Gastrocnemius medialis (tissue), 4 donors: ENCODE measurements around the gene TAF6.

Source experiments
- POLR2A ChIP-seq, 2 donors: fragments of 450-650 bp; IDR thresholded peaks; one replicate each; pipeline ENCODE4 v1.6.1; 2017; ENCODE audit warnings: antibody characterized with exemption in 2 of 2, mild to moderate bottlenecking in 2 of 2, moderate library complexity in 2 of 2
- TF ChIP-seq, protein P1 (sequence below), 5 experiments: fragments of 450-650 bp in 3 of 5; fragments of 200-600 bp in 2 of 5; sonication (generic) in 2 of 5; IDR thresholded peaks in 4 of 5; conservative IDR thresholded peaks in 1 of 5; 1 replicate in 4 of 5; 2 replicates in 1 of 5; pipeline ENCODE4 v1.5.1; 2016 to 2019; ENCODE audit warnings: antibody characterized with exemption in 5 of 5, mild to moderate bottlenecking in 3 of 5, moderate library complexity in 3 of 5

DNA sequence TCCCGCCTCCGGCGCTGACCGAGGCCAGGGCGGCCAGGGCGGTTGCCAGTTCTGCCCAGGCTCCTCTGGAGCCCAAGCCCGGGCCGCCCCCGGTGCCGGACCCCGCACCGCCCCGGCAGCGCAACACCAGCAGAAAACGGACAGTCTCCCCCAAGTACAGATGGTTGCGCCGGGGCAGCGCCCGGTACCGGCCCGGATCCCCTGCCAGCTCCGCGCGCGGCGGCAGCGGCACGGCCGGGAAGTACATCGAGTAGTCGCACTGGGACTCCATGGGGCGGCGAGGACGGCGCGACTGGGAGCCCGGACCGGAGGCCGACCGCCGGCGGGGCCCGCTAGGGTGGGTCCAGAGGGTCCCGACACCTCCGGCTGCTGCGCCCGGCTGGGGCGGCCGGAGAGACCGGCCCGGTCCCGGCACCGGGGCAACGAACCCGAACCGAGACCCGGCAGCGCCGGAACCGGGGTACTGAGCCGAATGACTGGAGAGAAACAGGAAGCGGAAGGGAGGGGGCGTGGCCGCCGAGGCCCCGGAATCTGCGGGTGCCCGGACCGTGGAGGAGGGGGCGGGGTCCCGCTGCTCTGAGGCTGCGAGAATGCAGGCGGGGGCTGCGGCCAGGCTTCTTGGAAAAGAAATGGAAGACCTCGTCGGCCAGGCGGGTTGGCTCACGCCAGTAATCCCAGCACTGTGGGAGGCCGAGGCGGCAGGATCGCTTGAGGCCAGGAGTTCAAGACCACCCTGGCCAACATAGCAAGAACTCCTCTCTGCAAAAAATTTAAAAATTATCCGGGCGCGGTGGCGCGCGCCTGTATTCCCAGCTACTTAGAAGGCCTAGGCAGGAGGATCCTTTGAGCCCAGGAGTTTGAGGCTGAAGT lies 39.3 kb upstream of the TAF6 start, which contains the start of gene TRAPPC14:
- TF ChIP-seq, protein P1, sequence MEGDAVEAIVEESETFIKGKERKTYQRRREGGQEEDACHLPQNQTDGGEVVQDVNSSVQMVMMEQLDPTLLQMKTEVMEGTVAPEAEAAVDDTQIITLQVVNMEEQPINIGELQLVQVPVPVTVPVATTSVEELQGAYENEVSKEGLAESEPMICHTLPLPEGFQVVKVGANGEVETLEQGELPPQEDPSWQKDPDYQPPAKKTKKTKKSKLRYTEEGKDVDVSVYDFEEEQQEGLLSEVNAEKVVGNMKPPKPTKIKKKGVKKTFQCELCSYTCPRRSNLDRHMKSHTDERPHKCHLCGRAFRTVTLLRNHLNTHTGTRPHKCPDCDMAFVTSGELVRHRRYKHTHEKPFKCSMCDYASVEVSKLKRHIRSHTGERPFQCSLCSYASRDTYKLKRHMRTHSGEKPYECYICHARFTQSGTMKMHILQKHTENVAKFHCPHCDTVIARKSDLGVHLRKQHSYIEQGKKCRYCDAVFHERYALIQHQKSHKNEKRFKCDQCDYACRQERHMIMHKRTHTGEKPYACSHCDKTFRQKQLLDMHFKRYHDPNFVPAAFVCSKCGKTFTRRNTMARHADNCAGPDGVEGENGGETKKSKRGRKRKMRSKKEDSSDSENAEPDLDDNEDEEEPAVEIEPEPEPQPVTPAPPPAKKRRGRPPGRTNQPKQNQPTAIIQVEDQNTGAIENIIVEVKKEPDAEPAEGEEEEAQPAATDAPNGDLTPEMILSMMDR (IDR thresholded peaks at IDR 0.05 in 4 of 5, conservative IDR thresholded peaks at IDR 0.05 in 1 of 5) = no peak
- peak in 1 of 2 donors; percentile 42 for TF ChIP-seq POLR2A (IDR thresholded peaks at IDR 0.05)
